Endothelial cell of umbilical vein (primary cell): ENCODE data around the gene ZNF341. TPM values are rescaled to one million over a fixed set of nuclear protein-coding genes. Genes with fewer than 3 reads are reported as not detected.

Source experiments
- BruUV-seq: library from RNA; stranded (reverse); fragments of 400-500 nt; replicated peaks from 2 replicates; lab custom pipeline; 2021; lab: Mats Ljungman, UMichigan
- CTCF ChIA-PET: fragments of 300-600, 350-600 bp; sonication (Branson Sonifier 250); formaldehyde crosslinking; loops from one replicate; lab custom pipeline; 2021; ENCODE audit warnings: antibody characterized with exemption, inconsistent platforms; lab: Charles Lee
- POLR2A ChIA-PET: fragments of 300-600, 350-600 bp; sonication (Branson Sonifier 250); formaldehyde crosslinking; loops from one replicate; lab custom pipeline; 2021; ENCODE audit warnings: antibody characterized with exemption, inconsistent platforms; lab: Charles Lee
- DNase-seq: peaks from one replicate; pipeline ENCODE4 v3.0.0-alpha.2; 2011; ENCODE audit warnings: low read depth, low spot score
- FAIRE-seq: peaks from 2 replicates; lab custom pipeline; 2011; peaks lifted over from hg19 to GRCh38; lab: Jason Lieb, UNC
- H2AFZ ChIP-seq: 2 replicates; pipeline ENCODE4 v1.6.0; 2012; ENCODE audit warnings: low read depth, low read length, control low read depth, inconsistent platforms
- H3K27ac ChIP-seq: 2 replicates; pipeline ENCODE4 v1.5.1; 2011; ENCODE audit warnings: low read depth, mild to moderate bottlenecking, control low read depth, low read length, moderate library complexity; ENCODE audit not compliant: insufficient read depth
- H3K27me3 ChIP-seq, 2 experiments: 2 replicates each; pipeline versions ENCODE4 v1.6.0 to v1.6.1; 2011; ENCODE audit warnings: low read length in 2 of 2, mixed read lengths in 1 of 2; ENCODE audit not compliant: control insufficient read depth in 2 of 2, insufficient read depth in 2 of 2
- H3K36me3 ChIP-seq, 2 experiments: 2 replicates in 1 of 2; 3 replicates in 1 of 2; pipeline ENCODE4 v1.5.1; 2011; ENCODE audit warnings: low read length in 2 of 2, mild to moderate bottlenecking in 1 of 2, moderate library complexity in 1 of 2; ENCODE audit not compliant: control insufficient read depth in 2 of 2, insufficient read depth in 2 of 2; ENCODE audit errors: extremely low read depth in 1 of 2
- H3K4me1 ChIP-seq: 3 replicates; pipeline ENCODE4 v1.5.1; 2011; ENCODE audit warnings: mild to moderate bottlenecking, low read length; ENCODE audit not compliant: control insufficient read depth, insufficient read depth; ENCODE audit errors: extremely low read depth
- H3K4me2 ChIP-seq: 2 replicates; pipeline ENCODE4 v1.6.1; 2011; ENCODE audit warnings: low read length, control low read depth, mixed read lengths; ENCODE audit not compliant: insufficient read depth
- H3K4me3 ChIP-seq, 3 experiments: fragments of 200-600 bp in 1 of 3; sonication (generic), shearing (Covaris generic) in 1 of 3; replicated peaks in 1 of 3; 2 replicates each; pipeline ENCODE4 v1.5.1; 2011 to 2016; ENCODE audit warnings: control low read depth in 3 of 3, low read length in 3 of 3, mild to moderate bottlenecking in 2 of 3, inconsistent platforms in 1 of 3, low read depth in 1 of 3, moderate library complexity in 1 of 3; ENCODE audit not compliant: insufficient read depth in 1 of 3
- H3K79me2 ChIP-seq: 2 replicates; pipeline ENCODE4 v1.6.0; 2012; ENCODE audit warnings: low read length, inconsistent platforms; ENCODE audit not compliant: control insufficient read depth, insufficient read depth
- H3K9ac ChIP-seq: replicated peaks from 2 replicates; pipeline ENCODE3; 2011; ENCODE audit warnings: low read length, control low read depth; ENCODE audit not compliant: insufficient read depth; ENCODE audit errors: extremely low read depth
- H3K9me1 ChIP-seq: replicated peaks from 3 replicates; pipeline ENCODE4 v1.6.0; 2011; ENCODE audit warnings: mild to moderate bottlenecking, low read length; ENCODE audit not compliant: control insufficient read depth, insufficient read depth; ENCODE audit errors: extremely low read depth
- H3K9me3 ChIP-seq: replicated peaks from 2 replicates; pipeline ENCODE4 v1.5.1; 2012; ENCODE audit warnings: low read length, inconsistent platforms; ENCODE audit not compliant: control insufficient read depth, insufficient read depth
- H4K20me1 ChIP-seq: replicated peaks from 2 replicates; pipeline ENCODE3; 2011; ENCODE audit warnings: mild to moderate bottlenecking, low read length; ENCODE audit not compliant: control insufficient read depth, insufficient read depth; ENCODE audit errors: extremely low read depth
- EZH2 ChIP-seq: IDR thresholded peaks from 2 replicates; pipeline ENCODE4 v1.6.1; 2012; ENCODE audit warnings: borderline replicate concordance, low read depth, mild to moderate bottlenecking, moderate library complexity, low read length, inconsistent platforms; ENCODE audit not compliant: severe bottlenecking
- FOS ChIP-seq: IDR thresholded peaks from 2 replicates; pipeline ENCODE4 v1.6.1; 2011; ENCODE audit warnings: mild to moderate bottlenecking, low read length, moderate library complexity, borderline replicate concordance; ENCODE audit not compliant: insufficient read depth
- GATA2 ChIP-seq: IDR thresholded peaks from 2 replicates; pipeline ENCODE4 v1.7.0; 2011; ENCODE audit warnings: low read depth, mild to moderate bottlenecking, moderate library complexity, mixed read lengths, low read length; ENCODE audit not compliant: insufficient read length, insufficient read depth
- JUN ChIP-seq: IDR thresholded peaks from 2 replicates; pipeline ENCODE4 v1.6.1; 2011; ENCODE audit warnings: borderline replicate concordance, low read depth; ENCODE audit not compliant: insufficient read length, insufficient read depth
- MYC ChIP-seq: IDR thresholded peaks from one replicate; pipeline ENCODE4 v1.6.1; 2011; ENCODE audit warnings: mild to moderate bottlenecking, low read depth, low read length
- POLR2A ChIP-seq: IDR thresholded peaks from 2 replicates; pipeline ENCODE4 v1.6.1; 2012; ENCODE audit warnings: low read depth, mild to moderate bottlenecking, control low read depth, low read length
- POLR2AphosphoS5 ChIP-seq: IDR thresholded peaks from 2 replicates; pipeline ENCODE4 v1.6.1; 2012; ENCODE audit warnings: low read depth, mild to moderate bottlenecking, control low read depth, low read length, moderate library complexity; ENCODE audit not compliant: insufficient read depth
- dilution Hi-C: fragments of 300-500 bp; cut with MboI; formaldehyde crosslinking; loops from one replicate; pipeline ENCODE4 v1.15.0; 2019; ENCODE audit warnings: low sequenced_read_pairs; ENCODE audit not compliant: extremely low pct_ligation_motif_present
- intact Hi-C: fragments of 100-400 bp; cut with micrococcal nuclease; formaldehyde crosslinking; loops from one replicate; pipeline ENCODE4 v1.10.0; 2022
- polyA plus RNA-seq, 4 experiments: library from polyadenylated mRNA; depleted of rRNA in 3 of 4; stranded (reverse) in 3 of 4; unstranded in 1 of 4; fragments of >200 nt; gene quantifications; 2 replicates each; pipeline versions ENCODE4 v1.2.1 to v1.2.3, GENCODE V29; 2011 to 2012; ENCODE audit warnings: missing spikeins in 1 of 4
- total RNA-seq: library from RNA; stranded (reverse); gene quantifications from 2 replicates; pipeline ENCODE4 v1.2.3, GENCODE V29; 2021
- TF ChIP-seq, protein P1 (sequence below), 2 donors: IDR thresholded peaks; 1 replicate in 1 of 2; 2 replicates in 1 of 2; pipeline ENCODE4 v1.5.1; 2011; ENCODE audit warnings: low read length in 2 of 2, mild to moderate bottlenecking in 2 of 2, moderate library complexity in 2 of 2, control low read depth in 1 of 2, inconsistent platforms in 1 of 2, low read depth in 1 of 2; ENCODE audit not compliant: insufficient read depth in 1 of 2; ENCODE audit errors: extremely low read depth in 1 of 2
- TF ChIP-seq, protein P2 (sequence below): IDR thresholded peaks from 2 replicates; pipeline ENCODE4 v1.6.1; 2011; ENCODE audit not compliant: insufficient read depth, insufficient read length

The ZNF341 gene
- total and polyA plus RNA-seq, 2 donors (not counting 3 experiments of a cell fraction or from before 2014, with no cell fraction given) = 4.9 TPM

DNA sequence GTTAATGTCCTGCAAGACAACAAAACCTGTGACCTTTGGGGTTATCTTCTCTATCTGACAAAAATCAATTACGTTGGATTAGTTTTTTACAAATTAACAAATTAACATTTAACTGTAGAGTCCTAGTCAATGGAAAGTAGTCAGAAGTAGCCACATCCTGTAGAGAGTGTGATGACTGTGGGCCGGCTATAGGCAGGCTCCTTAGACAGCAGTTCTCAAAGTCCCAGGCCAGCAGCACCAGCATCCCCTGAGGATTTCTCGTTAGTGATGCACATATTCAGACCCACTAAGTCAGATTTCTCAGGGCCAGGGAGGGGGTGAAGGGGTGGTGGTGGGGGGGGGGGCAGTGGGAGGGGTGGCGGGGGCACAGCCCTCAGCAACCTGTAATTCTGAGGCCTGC lies 37.2 kb downstream of the ZNF341 start:
- Histone ChIP-seq H3K27ac (no peak overlapping the region), H3K9ac (no peak overlapping the region), H2AFZ (no peak overlapping the region), H3K79me2 (no peaks in the 10 kb centered on the region), H3K4me1 (no peaks in the 10 kb centered on the region), H3K9me3 (no peaks in the 10 kb centered on the region), H3K4me2 (no peak overlapping the region), H3K9me1 (no peaks in the 10 kb centered on the region), H3K36me3 (no peaks in the 10 kb centered on the region), H4K20me1 (no peaks in the 10 kb centered on the region), H3K27me3 (no peaks in the 10 kb centered on the region), H3K4me3 (no peak overlapping the region)
- no peak for FAIRE-seq
- DNase-seq = no peak
- TF ChIP-seq GATA2 (no peak), JUN (no peak), POLR2A (no peak), FOS (no peak), MYC (no peak), EZH2 (no peak), POLR2AphosphoS5 (no peak)
- TF ChIP-seq, protein P1, sequence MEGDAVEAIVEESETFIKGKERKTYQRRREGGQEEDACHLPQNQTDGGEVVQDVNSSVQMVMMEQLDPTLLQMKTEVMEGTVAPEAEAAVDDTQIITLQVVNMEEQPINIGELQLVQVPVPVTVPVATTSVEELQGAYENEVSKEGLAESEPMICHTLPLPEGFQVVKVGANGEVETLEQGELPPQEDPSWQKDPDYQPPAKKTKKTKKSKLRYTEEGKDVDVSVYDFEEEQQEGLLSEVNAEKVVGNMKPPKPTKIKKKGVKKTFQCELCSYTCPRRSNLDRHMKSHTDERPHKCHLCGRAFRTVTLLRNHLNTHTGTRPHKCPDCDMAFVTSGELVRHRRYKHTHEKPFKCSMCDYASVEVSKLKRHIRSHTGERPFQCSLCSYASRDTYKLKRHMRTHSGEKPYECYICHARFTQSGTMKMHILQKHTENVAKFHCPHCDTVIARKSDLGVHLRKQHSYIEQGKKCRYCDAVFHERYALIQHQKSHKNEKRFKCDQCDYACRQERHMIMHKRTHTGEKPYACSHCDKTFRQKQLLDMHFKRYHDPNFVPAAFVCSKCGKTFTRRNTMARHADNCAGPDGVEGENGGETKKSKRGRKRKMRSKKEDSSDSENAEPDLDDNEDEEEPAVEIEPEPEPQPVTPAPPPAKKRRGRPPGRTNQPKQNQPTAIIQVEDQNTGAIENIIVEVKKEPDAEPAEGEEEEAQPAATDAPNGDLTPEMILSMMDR (IDR thresholded peaks at IDR 0.05; ENCODE audit: extremely low read depth in 1 of 2, insufficient read depth in 1 of 2, low read depth in 1 of 2, low read length in 2 of 2) = no peak
- TF ChIP-seq, protein P2, sequence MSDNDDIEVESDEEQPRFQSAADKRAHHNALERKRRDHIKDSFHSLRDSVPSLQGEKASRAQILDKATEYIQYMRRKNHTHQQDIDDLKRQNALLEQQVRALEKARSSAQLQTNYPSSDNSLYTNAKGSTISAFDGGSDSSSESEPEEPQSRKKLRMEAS = no peak
- BruUV-seq = no TSS peak
- intact Hi-C loops = no loop called here
- ChIA-PET POLR2A (no interaction called here), CTCF (no interaction called here)
- dilution Hi-C loops = no loop called here
